Measurements from ENCODE around the gene SH3RF3. TPM values are rescaled to one million over a fixed set of nuclear protein-coding genes. Genes with fewer than 3 reads are reported as not detected.

SH3RF3 gene
- total RNA-seq, 1 donor from 2014 or later = 59.5 TPM

- TF ChIP-seq, protein P1, sequence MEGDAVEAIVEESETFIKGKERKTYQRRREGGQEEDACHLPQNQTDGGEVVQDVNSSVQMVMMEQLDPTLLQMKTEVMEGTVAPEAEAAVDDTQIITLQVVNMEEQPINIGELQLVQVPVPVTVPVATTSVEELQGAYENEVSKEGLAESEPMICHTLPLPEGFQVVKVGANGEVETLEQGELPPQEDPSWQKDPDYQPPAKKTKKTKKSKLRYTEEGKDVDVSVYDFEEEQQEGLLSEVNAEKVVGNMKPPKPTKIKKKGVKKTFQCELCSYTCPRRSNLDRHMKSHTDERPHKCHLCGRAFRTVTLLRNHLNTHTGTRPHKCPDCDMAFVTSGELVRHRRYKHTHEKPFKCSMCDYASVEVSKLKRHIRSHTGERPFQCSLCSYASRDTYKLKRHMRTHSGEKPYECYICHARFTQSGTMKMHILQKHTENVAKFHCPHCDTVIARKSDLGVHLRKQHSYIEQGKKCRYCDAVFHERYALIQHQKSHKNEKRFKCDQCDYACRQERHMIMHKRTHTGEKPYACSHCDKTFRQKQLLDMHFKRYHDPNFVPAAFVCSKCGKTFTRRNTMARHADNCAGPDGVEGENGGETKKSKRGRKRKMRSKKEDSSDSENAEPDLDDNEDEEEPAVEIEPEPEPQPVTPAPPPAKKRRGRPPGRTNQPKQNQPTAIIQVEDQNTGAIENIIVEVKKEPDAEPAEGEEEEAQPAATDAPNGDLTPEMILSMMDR (IDR thresholded peaks at IDR 0.05) = no peak
- no peak for DNase-seq (ENCODE audit: low spot score)
- H3K27ac Mint-ChIP-seq (ENCODE audit: unreplicated experiment) = peak overlapping the region; percentile 61
- peaks cover 46% of the 10 kb centered on the region for H3K4me1 Mint-ChIP-seq (ENCODE audit: low read depth)
- peaks cover 26% of the 10 kb centered on the region for H3K36me3 Mint-ChIP-seq (ENCODE audit: low read depth)
- no peaks in the 10 kb centered on the region for H3K9me3 Mint-ChIP-seq (ENCODE audit: low read depth)
- no peaks in the 10 kb centered on the region for H3K27me3 Mint-ChIP-seq (ENCODE audit: low read depth)
- H3K4me3 Mint-ChIP-seq (ENCODE audit: unreplicated experiment) = no peak overlapping the region
These were observed 247.9 kb downstream of the SH3RF3 start for GRCh38 chr2:109376796-109377495.

DNA sequence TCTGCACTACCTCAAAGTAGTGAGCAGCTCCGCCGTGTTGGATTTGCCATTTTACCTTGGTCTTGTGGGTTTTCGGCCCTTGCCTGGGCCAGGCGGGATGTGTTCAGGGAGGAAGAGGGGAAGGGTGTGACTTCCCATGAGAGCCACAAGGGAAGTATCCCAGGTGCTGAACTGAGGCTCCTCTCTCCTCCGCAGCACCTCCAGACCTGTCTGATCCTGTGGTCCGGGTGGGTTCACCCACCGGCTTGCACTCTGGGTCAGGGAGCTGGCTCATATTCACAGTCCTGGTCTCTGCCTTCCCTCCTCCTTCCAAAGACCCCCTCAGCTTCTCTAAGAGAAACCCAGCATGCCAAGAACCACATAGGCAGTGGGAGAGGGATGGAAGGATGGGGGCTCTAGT is 249.0 kb downstream of the SH3RF3 start:
- H3K36me3 Mint-ChIP-seq (ENCODE audit: low read depth) = peaks cover 23% of the 10 kb centered on the region
- no peak for DNase-seq (ENCODE audit: low spot score)
- no peak overlapping the region for H3K4me3 Mint-ChIP-seq (ENCODE audit: unreplicated experiment)
- H3K4me1 Mint-ChIP-seq (ENCODE audit: low read depth) = peaks cover 56% of the 10 kb centered on the region
- H3K9me3 Mint-ChIP-seq (ENCODE audit: low read depth) = no peaks in the 10 kb centered on the region
- no peak overlapping the region for H3K27ac Mint-ChIP-seq (ENCODE audit: unreplicated experiment)
- H3K27me3 Mint-ChIP-seq (ENCODE audit: low read depth) = no peaks in the 10 kb centered on the region
- TF ChIP-seq, protein P1 (IDR thresholded peaks at IDR 0.05) = no peak

- Mint-ChIP-seq H3K27me3 (ENCODE audit: low read depth) (no peaks in the 10 kb centered on the region), H3K4me3 (ENCODE audit: unreplicated experiment) (no peak overlapping the region), H3K9me3 (ENCODE audit: low read depth) (no peaks in the 10 kb centered on the region), H3K4me1 (ENCODE audit: low read depth) (peaks cover 63% of the 10 kb centered on the region), H3K36me3 (ENCODE audit: low read depth) (peaks cover 16% of the 10 kb centered on the region), H3K27ac (ENCODE audit: unreplicated experiment) (no peak overlapping the region)
- DNase-seq (ENCODE audit: low spot score) = no peak
- TF ChIP-seq, protein P1 (IDR thresholded peaks at IDR 0.05) = no peak
These were observed 249.7 kb downstream of the SH3RF3 start for GRCh38 chr2:109378682-109379081.

GRCh38 chr2:109379507-109379906 is 250.5 kb downstream of the SH3RF3 start:
- Mint-ChIP-seq H3K9me3 (ENCODE audit: low read depth) (no peaks in the 10 kb centered on the region), H3K4me3 (ENCODE audit: unreplicated experiment) (no peak overlapping the region), H3K27ac (ENCODE audit: unreplicated experiment) (peak overlapping the region; percentile 25), H3K4me1 (ENCODE audit: low read depth) (peaks cover 69% of the 10 kb centered on the region), H3K27me3 (ENCODE audit: low read depth) (no peaks in the 10 kb centered on the region), H3K36me3 (ENCODE audit: low read depth) (peaks cover 13% of the 10 kb centered on the region)
- TF ChIP-seq, protein P1 (IDR thresholded peaks at IDR 0.05) = no peak
- DNase-seq (ENCODE audit: low spot score) = no peak

DNA sequence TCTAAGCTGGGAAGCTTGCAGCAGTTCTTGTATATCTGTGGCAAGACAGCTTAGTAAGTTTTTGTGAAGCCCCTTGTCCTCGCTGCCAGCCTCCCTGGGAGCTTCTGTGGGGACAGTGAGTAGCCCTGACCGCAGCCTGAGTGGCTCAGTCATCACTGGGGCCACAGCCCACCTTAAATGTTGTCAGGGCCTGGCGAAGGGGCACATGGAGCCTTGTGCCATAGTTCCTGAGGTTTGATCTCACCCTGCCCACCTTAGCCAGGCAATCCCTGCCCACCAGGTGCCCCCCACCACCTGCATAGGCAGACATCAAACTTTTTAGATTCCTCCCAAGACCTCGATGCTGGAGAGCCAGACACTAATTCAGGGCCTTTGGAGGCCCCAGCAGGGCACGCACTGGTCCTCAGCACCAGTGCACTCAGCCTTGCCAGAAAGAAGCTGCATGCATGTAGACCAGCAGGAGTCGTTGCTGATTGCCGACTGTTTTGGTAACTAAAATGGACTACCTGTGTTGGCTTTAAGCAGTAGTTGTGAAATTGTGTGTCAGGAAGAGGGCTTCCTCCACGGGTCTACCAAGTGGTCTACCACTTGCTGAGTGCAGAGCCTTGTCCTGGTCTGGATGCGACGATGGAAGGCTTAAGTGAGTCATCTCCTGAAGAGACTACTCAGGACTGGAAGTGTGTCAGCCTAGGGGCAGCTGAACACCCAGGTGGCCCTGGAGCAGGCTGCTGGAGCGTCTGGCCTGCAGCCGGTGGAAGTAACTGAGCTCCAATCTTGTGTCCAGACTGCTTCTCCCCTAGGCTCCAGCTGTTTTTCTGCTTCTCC is 251.7 kb downstream of the SH3RF3 start:
- H3K9me3 Mint-ChIP-seq (ENCODE audit: low read depth) = no peaks in the 10 kb centered on the region
- no peak for DNase-seq (ENCODE audit: low spot score)
- peaks cover 11% of the 10 kb centered on the region for H3K36me3 Mint-ChIP-seq (ENCODE audit: low read depth)
- H3K27ac Mint-ChIP-seq (ENCODE audit: unreplicated experiment) = no peak overlapping the region
- TF ChIP-seq, protein P1 (IDR thresholded peaks at IDR 0.05) = no peak
- no peak overlapping the region for H3K4me3 Mint-ChIP-seq (ENCODE audit: unreplicated experiment)
- no peaks in the 10 kb centered on the region for H3K27me3 Mint-ChIP-seq (ENCODE audit: low read depth)
- H3K4me1 Mint-ChIP-seq (ENCODE audit: low read depth) = peaks cover 77% of the 10 kb centered on the region

Data from chondrocyte (in vitro differentiated cells).